SK-N-SH treated with all-trans-retinoic acid at 6 μM for 48 hours (cell line): ENCODE data around the gene DPF3.
A peak's percentile ranks its signal among the peaks of the same experiment; 100 is the strongest.

Source experiments
- ATAC-seq: fragments of 200-7000 bp; cut with Tn5 transposase; 3 replicates; pipeline ENCODE4 v1.9.1; 2020; ENCODE audit warnings: mild to moderate bottlenecking, moderate library complexity
- ARNTL ChIP-seq: fragments of 450-650 bp; formaldehyde crosslinking; IDR thresholded peaks from 2 replicates; pipeline ENCODE4 v1.5.0; 2020; ENCODE audit warnings: low read depth, mild to moderate bottlenecking, moderate library complexity, borderline replicate concordance
- BACH2 ChIP-seq: fragments of 250-450 bp; sonication (Bioruptor Pico); IDR thresholded peaks from 2 replicates; pipeline ENCODE4 v1.9.0; 2021; ENCODE audit warnings: mild to moderate bottlenecking, borderline replicate concordance
- CREB5 ChIP-seq: fragments of 250-450 bp; sonication (Bioruptor Pico); IDR thresholded peaks from 2 replicates; pipeline ENCODE4 v1.5.1; 2020; ENCODE audit warnings: low read depth, mild to moderate bottlenecking, moderate library complexity
- CSDC2 ChIP-seq: fragments of 250-450 bp; sonication (Bioruptor Pico); IDR thresholded peaks from 2 replicates; pipeline ENCODE4 v1.5.0; 2020; ENCODE audit warnings: mild to moderate bottlenecking, moderate library complexity
- CSRNP3 ChIP-seq: fragments of 250-450 bp; sonication (Bioruptor Pico); IDR thresholded peaks from 2 replicates; pipeline ENCODE4 v1.5.1; 2021; ENCODE audit warnings: mild to moderate bottlenecking, moderate library complexity
- ESRRG ChIP-seq: fragments of 250-450 bp; sonication (Bioruptor Pico); IDR thresholded peaks from 2 replicates; pipeline ENCODE4 v1.6.1; 2021; ENCODE audit warnings: mild to moderate bottlenecking
- GLIS3 ChIP-seq: fragments of 250-450 bp; sonication (Bioruptor Pico); IDR thresholded peaks from 2 replicates; pipeline ENCODE4 v1.5.0; 2020; ENCODE audit warnings: mild to moderate bottlenecking, moderate library complexity
- ISL1 ChIP-seq: fragments of 250-450 bp; sonication (Bioruptor Pico); IDR thresholded peaks from 2 replicates; pipeline ENCODE4 v2.1.2; 2022; ENCODE audit warnings: mild to moderate bottlenecking, moderate library complexity
- OSR1 ChIP-seq: fragments of 250-450 bp; sonication (Bioruptor Pico); IDR thresholded peaks from 2 replicates; pipeline ENCODE4 v1.8.0; 2022; ENCODE audit warnings: moderate library complexity, mild to moderate bottlenecking, inconsistent platforms
- PATZ1 ChIP-seq: fragments of 250-450 bp; sonication (Bioruptor Pico); IDR thresholded peaks from 2 replicates; pipeline ENCODE4 v1.8.0; 2020; ENCODE audit warnings: mild to moderate bottlenecking, moderate library complexity, borderline replicate concordance
- POU6F1 ChIP-seq: fragments of 250-450 bp; sonication (Bioruptor Pico); IDR thresholded peaks from 2 replicates; pipeline ENCODE4 v1.8.0; 2021; ENCODE audit warnings: low read depth, mild to moderate bottlenecking, moderate library complexity, borderline replicate concordance
- RARB ChIP-seq: fragments of 250-450 bp; sonication (Bioruptor Pico); IDR thresholded peaks from 2 replicates; pipeline ENCODE4 v1.8.0; 2021; ENCODE audit warnings: mild to moderate bottlenecking, moderate library complexity
- SNAI2 ChIP-seq: fragments of 250-450 bp; sonication (Bioruptor Pico); IDR thresholded peaks from 2 replicates; pipeline ENCODE4 v1.5.0; 2020; ENCODE audit warnings: mild to moderate bottlenecking, moderate library complexity
- TCF4 ChIP-seq: fragments of 250-450 bp; sonication (Bioruptor Pico); IDR thresholded peaks from 2 replicates; pipeline ENCODE4 v1.8.0; 2021; ENCODE audit warnings: mild to moderate bottlenecking, moderate library complexity, borderline replicate concordance
- TOX ChIP-seq: fragments of 250-450 bp; sonication (Bioruptor Pico); IDR thresholded peaks from 2 replicates; pipeline ENCODE4 v1.8.0; 2021; ENCODE audit warnings: mild to moderate bottlenecking, moderate library complexity, borderline replicate concordance
- TSHZ2 ChIP-seq: fragments of 250-450 bp; sonication (Bioruptor Pico); IDR thresholded peaks from 2 replicates; pipeline ENCODE4 v1.5.0; 2020; ENCODE audit warnings: mild to moderate bottlenecking, moderate library complexity
- ZC3H10 ChIP-seq: fragments of 250-450 bp; sonication (Bioruptor Pico); IDR thresholded peaks from 2 replicates; pipeline ENCODE4 v1.5.1; 2021; ENCODE audit warnings: mild to moderate bottlenecking, moderate library complexity
- ZFP3 ChIP-seq: fragments of 250-450 bp; sonication (Bioruptor Pico); IDR thresholded peaks from 2 replicates; pipeline ENCODE4 v1.5.0; 2020; ENCODE audit warnings: mild to moderate bottlenecking, moderate library complexity
- ZFP30 ChIP-seq: fragments of 450-650 bp; formaldehyde crosslinking; IDR thresholded peaks from 2 replicates; pipeline ENCODE4 v1.5.0; 2022; ENCODE audit warnings: mild to moderate bottlenecking, moderate library complexity
- ZNF565 ChIP-seq: fragments of 450-650 bp; formaldehyde crosslinking; conservative IDR thresholded peaks from 2 replicates; pipeline ENCODE4 v1.5.0; 2020; ENCODE audit warnings: low read depth, mild to moderate bottlenecking, moderate library complexity
- ZNF70 ChIP-seq: fragments of 450-650 bp; formaldehyde crosslinking; IDR thresholded peaks from 2 replicates; pipeline ENCODE4 v1.5.0; 2020; ENCODE audit warnings: mild to moderate bottlenecking, moderate library complexity
- ZNF8 ChIP-seq: fragments of 450-650 bp; formaldehyde crosslinking; IDR thresholded peaks from 2 replicates; pipeline ENCODE4 v1.5.0; 2020; ENCODE audit warnings: mild to moderate bottlenecking, moderate library complexity

Gene DPF3

GRCh38 chr14:72904840-72905561, 11.1 kb upstream of the DPF3 start:
- peak; percentile 84 for ATAC-seq
- TF ChIP-seq TSHZ2 (no peak), CREB5 (CRISPR knock-in tag) (no peak), CSRNP3 (CRISPR knock-in tag) (no peak), OSR1 (CRISPR knock-in tag) (no peak), PATZ1 (CRISPR knock-in tag) (no peak)

GRCh38 chr14:72904218-72904617, 10.3 kb upstream of the DPF3 start:
- no peak for TF ChIP-seq CREB5 (CRISPR knock-in tag)
- TF ChIP-seq PATZ1 (CRISPR knock-in tag) = no peak
- TF ChIP-seq ZNF8 (CRISPR knock-in tag) = no peak
- TF ChIP-seq ZFP30 = no peak
- TF ChIP-seq SNAI2 (CRISPR knock-in tag) = no peak
- no peak for TF ChIP-seq ARNTL (CRISPR knock-in tag)
- no peak for TF ChIP-seq CSDC2 (CRISPR knock-in tag)
- TF ChIP-seq POU6F1 = no peak
- no peak for TF ChIP-seq TCF4
- no peak for TF ChIP-seq OSR1 (CRISPR knock-in tag)
- TF ChIP-seq ISL1 (CRISPR knock-in tag) = no peak
- TF ChIP-seq ZC3H10 (CRISPR knock-in tag) = no peak
- no peak for TF ChIP-seq BACH2 (CRISPR knock-in tag)
- TF ChIP-seq TOX = no peak
- no peak for TF ChIP-seq ZFP3
- TF ChIP-seq ZNF565 = no peak
- TF ChIP-seq ZNF70 = no peak
- TF ChIP-seq RARB (CRISPR knock-in tag) = no peak
- TF ChIP-seq GLIS3 = no peak
- no peak for TF ChIP-seq ESRRG
- ATAC-seq = no peak
